Liver (tissue), 9 donors: Measurements from ENCODE around the gene SH3BP1. TPM values are rescaled to one million over a fixed set of nuclear protein-coding genes. Genes with fewer than 3 reads are reported as not detected.

Experiments
- DNase-seq: peaks from one replicate; pipeline ENCODE4 v3.0.0-alpha.2; 2017; ENCODE audit warnings: low spot score
- H3K27ac ChIP-seq, 2 donors: one replicate each; pipeline ENCODE4 v1.7.0; 2013; ENCODE audit warnings: inconsistent platforms in 2 of 2, low read length in 2 of 2, control low read depth in 1 of 2, low read depth in 1 of 2, mild to moderate bottlenecking in 1 of 2
- H3K27me3 ChIP-seq, 4 donors: one replicate each; pipeline versions ENCODE4 v1.6.1 to v1.7.0; 2013; ENCODE audit warnings: low read length in 3 of 4, inconsistent platforms in 1 of 4, mild to moderate bottlenecking in 1 of 4, moderate library complexity in 1 of 4; ENCODE audit not compliant: control insufficient read depth in 4 of 4, insufficient read depth in 4 of 4
- H3K36me3 ChIP-seq, 4 donors: one replicate each; pipeline versions ENCODE4 v1.6.1 to v1.7.0; 2013; ENCODE audit warnings: low read length in 3 of 4, mild to moderate bottlenecking in 3 of 4, low read depth in 1 of 4, moderate library complexity in 1 of 4; ENCODE audit not compliant: control insufficient read depth in 4 of 4, insufficient read depth in 3 of 4
- H3K4me1 ChIP-seq, 4 donors: one replicate each; pipeline versions ENCODE4 v1.6.1 to v1.7.0; 2013; ENCODE audit warnings: low read length in 3 of 4, mild to moderate bottlenecking in 3 of 4, moderate library complexity in 1 of 4; ENCODE audit not compliant: control insufficient read depth in 4 of 4, insufficient read depth in 4 of 4
- H3K4me3 ChIP-seq, 3 donors: one replicate each; pipeline versions ENCODE4 v1.6.1 to v1.7.0; 2013; ENCODE audit warnings: low read length in 3 of 3, control low read depth in 1 of 3, low read depth in 1 of 3, mild to moderate bottlenecking in 1 of 3
- H3K9ac ChIP-seq, 2 donors: one replicate each; pipeline ENCODE4 v1.7.0; 2013; ENCODE audit warnings: low read length in 2 of 2, mild to moderate bottlenecking in 2 of 2, moderate library complexity in 2 of 2, control low read depth in 1 of 2, low read depth in 1 of 2
- H3K9me3 ChIP-seq, 4 donors: one replicate each; pipeline versions ENCODE4 v1.6.1 to v1.7.0; 2013; ENCODE audit warnings: low read length in 3 of 4; ENCODE audit not compliant: control insufficient read depth in 4 of 4
- EGR1 ChIP-seq, 2 donors: IDR thresholded peaks; 2 replicates each; pipeline ENCODE4 v1.6.1; 2016 to 2018; ENCODE audit warnings: antibody characterized with exemption in 2 of 2, low read depth in 2 of 2
- FOXA1 ChIP-seq: IDR thresholded peaks from 2 replicates; pipeline ENCODE4 v1.6.1; 2016; ENCODE audit warnings: antibody characterized with exemption
- FOXA2 ChIP-seq: IDR thresholded peaks from 2 replicates; pipeline ENCODE4 v1.6.1; 2016; ENCODE audit warnings: antibody characterized with exemption
- GABPA ChIP-seq, 2 donors: IDR thresholded peaks in 1 of 2; conservative IDR thresholded peaks in 1 of 2; 2 replicates each; pipeline ENCODE4 v1.6.1; 2016; ENCODE audit warnings: antibody characterized with exemption in 2 of 2, mild to moderate bottlenecking in 1 of 2, moderate library complexity in 1 of 2
- HNF4A ChIP-seq, 2 donors: conservative IDR thresholded peaks; 2 replicates each; pipeline ENCODE4 v1.6.1; 2016; ENCODE audit warnings: antibody characterized with exemption in 2 of 2, mild to moderate bottlenecking in 2 of 2
- HNF4G ChIP-seq: IDR thresholded peaks from 2 replicates; pipeline ENCODE4 v1.6.1; 2016; ENCODE audit warnings: antibody characterized with exemption
- JUND ChIP-seq, 2 donors: IDR thresholded peaks; 2 replicates each; pipeline ENCODE4 v1.6.1; 2016; ENCODE audit warnings: antibody characterized with exemption in 2 of 2
- NR2F2 ChIP-seq: IDR thresholded peaks from 2 replicates; pipeline ENCODE4 v1.6.1; 2016; ENCODE audit warnings: antibody characterized with exemption
- RAD21 ChIP-seq, 2 donors: IDR thresholded peaks; 2 replicates each; pipeline ENCODE4 v1.6.1; 2016; ENCODE audit warnings: antibody characterized with exemption in 2 of 2, mild to moderate bottlenecking in 2 of 2
- RXRA ChIP-seq, 2 donors: IDR thresholded peaks; 2 replicates each; pipeline ENCODE4 v1.6.1; 2017 to 2018; ENCODE audit warnings: antibody characterized with exemption in 2 of 2, mild to moderate bottlenecking in 1 of 2
- SP1 ChIP-seq: IDR thresholded peaks from 2 replicates; pipeline ENCODE4 v1.6.1; 2018; ENCODE audit warnings: antibody characterized with exemption, mild to moderate bottlenecking
- YY1 ChIP-seq: IDR thresholded peaks from 2 replicates; pipeline ENCODE4 v1.6.1; 2016; ENCODE audit warnings: antibody characterized with exemption, mild to moderate bottlenecking
- WGBS: extraction: QIAGEN DNeasy Blood & Tissue Kit; methylation state at CpG from one replicate; pipeline ENCODE4 v1.1.7; 2013; 5-methylcytosine and 5-hydroxymethylcytosine counted together
- polyA plus RNA-seq, 2 donors: library from polyadenylated mRNA; stranded (reverse) in 1 of 2; unstranded in 1 of 2; fragments of 200-250 nt in 1 of 2; fragments of >200 nt in 1 of 2; fragmentation: Nextera tagmentation in 1 of 2; extraction: Ambion mirVana in 1 of 2; gene quantifications; one replicate each; pipeline versions ENCODE4 v1.2.1 to v1.2.3, GENCODE V29; 2013 to 2015
- total RNA-seq, 2 donors: library from RNA; depleted of rRNA; stranded (reverse); fragments of >200 nt; gene quantifications; one replicate each; pipeline ENCODE4 v1.2.3, GENCODE V29; 2014
- TF ChIP-seq, protein P1 (sequence below): IDR thresholded peaks from 2 replicates; pipeline ENCODE4 v1.6.1; 2016; ENCODE audit warnings: antibody characterized with exemption
- TF ChIP-seq, protein P2 (sequence below): fragments of 150-350 bp; IDR thresholded peaks from 2 replicates; pipeline ENCODE4 v1.5.1; 2017; ENCODE audit warnings: improper control_type of control experiment, low read depth, low read length; ENCODE audit not compliant: missing input control
- TF ChIP-seq, protein P3 (sequence below): IDR thresholded peaks from 2 replicates; pipeline ENCODE4 v1.6.1; 2016; ENCODE audit warnings: antibody characterized with exemption
- donor health status: healthy.
- donor health status: healthy.
- donor health status: healthy.
- donor health status: healthy.
- donor health status: healthy.

The SH3BP1 gene
- total and polyA plus RNA-seq, 4 donors = 0.24 to 8.2 (median 2.7) TPM

DNA sequence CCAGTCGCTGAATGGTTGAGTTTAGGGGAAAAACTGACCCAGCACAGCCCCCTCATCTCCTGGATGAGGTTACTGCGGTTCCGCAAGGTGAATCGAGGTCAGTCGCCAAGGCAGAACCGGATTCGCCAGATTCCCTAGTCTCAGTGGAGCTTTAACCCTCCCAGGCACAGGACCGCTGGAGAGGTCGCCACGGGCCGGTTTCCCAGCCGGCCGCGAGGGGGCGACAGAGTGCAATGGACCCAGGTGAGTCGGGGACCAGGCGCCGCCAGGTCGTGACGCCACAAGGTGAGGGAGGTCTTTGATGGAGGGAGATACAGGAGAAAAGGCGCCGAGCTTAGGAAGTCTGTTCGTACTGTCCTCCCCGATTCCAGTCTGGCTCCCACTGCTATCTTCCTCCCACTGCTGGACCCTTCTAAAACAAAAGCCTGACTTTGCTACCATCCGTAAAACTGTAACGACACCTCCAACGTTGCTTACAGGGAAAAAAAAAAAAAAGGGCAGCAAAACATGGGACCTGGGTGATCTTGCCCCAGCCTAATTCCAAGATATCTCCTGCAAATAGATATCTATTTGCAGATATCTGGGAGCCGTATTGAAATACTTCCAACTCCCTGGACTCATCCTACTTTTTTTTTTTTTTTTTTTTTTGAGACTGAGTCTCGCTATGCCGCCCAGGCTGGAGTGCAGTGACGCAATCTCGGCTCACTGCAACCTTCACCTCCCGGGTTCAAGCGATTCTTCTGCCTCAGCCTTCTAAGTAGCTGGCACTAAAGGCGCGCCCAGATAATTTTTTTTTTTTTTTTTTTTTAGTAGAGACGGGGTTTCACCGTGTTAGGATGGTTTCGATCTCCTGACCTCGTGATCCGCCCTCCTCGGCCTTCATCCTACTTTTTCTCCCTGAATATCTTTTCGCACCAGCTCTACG is 32.2 kb upstream of the SH3BP1 start:
- Histone ChIP-seq H3K9me3 (no peaks in the 10 kb centered on the region), H3K9ac (no peak overlapping the region), H3K4me1 (peaks cover 4 to 41% (median 26%) of the 10 kb centered on the region in 4 donors), H3K27ac (peak overlapping the region; percentile 32 to 86), H3K4me3 (peak overlapping the region; percentile 41 to 97 (median 64)), H3K36me3 (no peaks in the 10 kb centered on the region), H3K27me3 (no peaks in the 10 kb centered on the region)
- DNase-seq = peak; percentile 92
- whole genome bisulfite sequencing = 2% methylated on average over 44 of the region's 44 CpGs
- TF ChIP-seq YY1 = peak; percentile 32
- no peak for TF ChIP-seq FOXA1
- peak; percentile 40 for TF ChIP-seq SP1
- TF ChIP-seq RXRA (IDR thresholded peaks at IDR 0.05) = peak; percentile 35 to 74
- TF ChIP-seq HNF4A (conservative IDR thresholded peaks at IDR 0.05) = peak in 1 of 2 donors; percentile 15
- no peak for TF ChIP-seq FOXA2
- peak in 1 of 2 donors; percentile 39 for TF ChIP-seq GABPA (IDR thresholded peaks at IDR 0.05 in 1 of 2, conservative IDR thresholded peaks at IDR 0.05 in 1 of 2)
- TF ChIP-seq HNF4G = no peak
- TF ChIP-seq, protein P1, sequence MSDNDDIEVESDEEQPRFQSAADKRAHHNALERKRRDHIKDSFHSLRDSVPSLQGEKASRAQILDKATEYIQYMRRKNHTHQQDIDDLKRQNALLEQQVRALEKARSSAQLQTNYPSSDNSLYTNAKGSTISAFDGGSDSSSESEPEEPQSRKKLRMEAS = no peak
- peak; percentile 74 to 84 for TF ChIP-seq RAD21 (IDR thresholded peaks at IDR 0.05)
- TF ChIP-seq NR2F2 = peak; percentile 36
- TF ChIP-seq EGR1 (IDR thresholded peaks at IDR 0.05; ENCODE audit: low read depth in 2 of 2) = no peak
- TF ChIP-seq, protein P2, sequence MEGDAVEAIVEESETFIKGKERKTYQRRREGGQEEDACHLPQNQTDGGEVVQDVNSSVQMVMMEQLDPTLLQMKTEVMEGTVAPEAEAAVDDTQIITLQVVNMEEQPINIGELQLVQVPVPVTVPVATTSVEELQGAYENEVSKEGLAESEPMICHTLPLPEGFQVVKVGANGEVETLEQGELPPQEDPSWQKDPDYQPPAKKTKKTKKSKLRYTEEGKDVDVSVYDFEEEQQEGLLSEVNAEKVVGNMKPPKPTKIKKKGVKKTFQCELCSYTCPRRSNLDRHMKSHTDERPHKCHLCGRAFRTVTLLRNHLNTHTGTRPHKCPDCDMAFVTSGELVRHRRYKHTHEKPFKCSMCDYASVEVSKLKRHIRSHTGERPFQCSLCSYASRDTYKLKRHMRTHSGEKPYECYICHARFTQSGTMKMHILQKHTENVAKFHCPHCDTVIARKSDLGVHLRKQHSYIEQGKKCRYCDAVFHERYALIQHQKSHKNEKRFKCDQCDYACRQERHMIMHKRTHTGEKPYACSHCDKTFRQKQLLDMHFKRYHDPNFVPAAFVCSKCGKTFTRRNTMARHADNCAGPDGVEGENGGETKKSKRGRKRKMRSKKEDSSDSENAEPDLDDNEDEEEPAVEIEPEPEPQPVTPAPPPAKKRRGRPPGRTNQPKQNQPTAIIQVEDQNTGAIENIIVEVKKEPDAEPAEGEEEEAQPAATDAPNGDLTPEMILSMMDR = peak; percentile 91

DNA sequence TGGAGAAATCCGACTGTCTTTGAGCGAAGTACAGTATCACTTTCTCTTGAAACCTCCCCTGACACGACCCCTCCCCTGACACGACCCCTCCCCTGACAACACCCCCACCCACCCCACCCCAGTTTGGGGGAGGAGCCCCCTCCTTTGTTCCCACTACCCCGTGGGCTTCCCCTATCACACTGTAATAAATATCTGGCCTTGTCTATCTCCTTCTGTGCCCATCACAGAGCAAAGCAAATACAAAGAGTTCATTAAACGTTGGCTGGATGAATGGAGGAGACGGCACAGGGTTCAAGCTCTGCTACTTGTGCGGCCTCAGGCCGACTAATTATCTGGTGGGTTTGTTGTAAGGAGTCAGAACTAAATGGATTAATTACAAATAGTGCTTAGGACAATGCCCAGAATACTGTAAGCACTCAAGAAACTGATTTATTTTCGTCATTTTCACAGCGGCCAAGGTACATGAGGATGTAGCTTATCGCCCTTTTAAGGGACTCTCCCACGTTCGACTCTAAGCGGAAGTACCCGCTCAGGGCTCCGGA is 31.5 kb upstream of the SH3BP1 start:
- H3K4me3 ChIP-seq = peak overlapping the region; percentile 64 to 97 (median 71)
- WGBS = 3% methylated on average over 17 of the region's 17 CpGs
- peaks cover 4 to 41% (median 25%) of the 10 kb centered on the region in 4 donors for H3K4me1 ChIP-seq
- H3K9me3 ChIP-seq = no peaks in the 10 kb centered on the region
- H3K36me3 ChIP-seq = no peaks in the 10 kb centered on the region
- TF ChIP-seq JUND (IDR thresholded peaks at IDR 0.05) (peak in 1 of 2 donors; percentile 49), SP1 (no peak), HNF4A (conservative IDR thresholded peaks at IDR 0.05) (no peak), EGR1 (IDR thresholded peaks at IDR 0.05; ENCODE audit: low read depth in 2 of 2) (peak in 1 of 2 donors; percentile 50), FOXA2 (no peak)
- TF ChIP-seq, protein P2 = no peak
- TF ChIP-seq, protein P3, sequence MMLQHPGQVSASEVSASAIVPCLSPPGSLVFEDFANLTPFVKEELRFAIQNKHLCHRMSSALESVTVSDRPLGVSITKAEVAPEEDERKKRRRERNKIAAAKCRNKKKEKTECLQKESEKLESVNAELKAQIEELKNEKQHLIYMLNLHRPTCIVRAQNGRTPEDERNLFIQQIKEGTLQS = peak; percentile 39
- H3K9ac ChIP-seq = peak overlapping the region; percentile 61 to 80
- no peak for DNase-seq
- peak overlapping the region; percentile 86 for H3K27ac ChIP-seq
- H3K27me3 ChIP-seq = no peaks in the 10 kb centered on the region
